OCI-LY3 (cell line): ENCODE measurements around the gene DSTN.

ENCODE experiments used
- H2AFZ ChIP-seq: fragments of 200-600, 300-600 bp; shearing (Covaris generic); 2 replicates; pipeline ENCODE4 v1.6.0; 2014; ENCODE audit warnings: antibody characterized with exemption, low read depth, low read length
- H3K27ac ChIP-seq: fragments of 200-600, 300-600 bp; sonication (generic); 2 replicates; pipeline ENCODE4 v1.5.1; 2014; ENCODE audit warnings: mild to moderate bottlenecking, low read length, moderate library complexity, mixed read lengths
- H3K27me3 ChIP-seq: fragments of 200-600, 300-600 bp; sonication (generic); 2 replicates; pipeline ENCODE4 v1.6.1; 2014; ENCODE audit warnings: low read depth, low read length, mixed read lengths
- H3K36me3 ChIP-seq: fragments of 200-600, 300-600 bp; sonication (generic); replicated peaks from 2 replicates; pipeline ENCODE3; 2014; ENCODE audit warnings: low read depth, low read length, mixed read lengths
- H3K4me1 ChIP-seq: fragments of 300-600, 200-600 bp; sonication (generic); 2 replicates; pipeline ENCODE4 v1.6.1; 2014; ENCODE audit warnings: low read length, mixed read lengths
- H3K4me2 ChIP-seq: fragments of 200-600, 300-600 bp; sonication (generic); 2 replicates; pipeline ENCODE4 v1.6.1; 2014; ENCODE audit warnings: low read length, mixed read lengths
- H3K4me3 ChIP-seq: fragments of 300-600, 200-600 bp; sonication (generic); 2 replicates; pipeline ENCODE4 v1.5.1; 2014; ENCODE audit warnings: antibody characterized with exemption, mild to moderate bottlenecking, low read length, moderate library complexity
- H3K79me2 ChIP-seq: fragments of 300-600, 200-600 bp; shearing (Covaris generic); 2 replicates; pipeline ENCODE4 v1.6.1; 2014; ENCODE audit warnings: mild to moderate bottlenecking, low read length, mixed read lengths
- H3K9ac ChIP-seq: fragments of 300-600, 200-600 bp; shearing (Covaris generic); 2 replicates; pipeline ENCODE4 v1.6.0; 2014; ENCODE audit warnings: mild to moderate bottlenecking, low read length, moderate library complexity
- H3K9me3 ChIP-seq: fragments of 200-600, 300-600 bp; shearing (Covaris generic); 2 replicates; pipeline ENCODE4 v1.6.1; 2014; ENCODE audit warnings: low read length, mixed read lengths; ENCODE audit not compliant: insufficient read depth
- H4K20me1 ChIP-seq: fragments of 200-600, 300-600 bp; sonication (generic); 2 replicates; pipeline ENCODE4 v1.6.1; 2016; ENCODE audit warnings: low read length, mixed read lengths; ENCODE audit not compliant: insufficient read depth
- EZH2phosphoT487 ChIP-seq: fragments of 200-600 bp; shearing (Covaris generic); IDR thresholded peaks from 2 replicates; pipeline ENCODE4 v1.6.1; 2018; ENCODE audit warnings: antibody characterized with exemption, mixed run types, low read depth
- TF ChIP-seq, protein P1 (sequence below): fragments of 200-600, 300-600 bp; sonication (generic); IDR thresholded peaks from 2 replicates; pipeline ENCODE4 v1.5.1; 2014; ENCODE audit warnings: antibody characterized with exemption, low read length, low read depth

DSTN gene

DNA sequence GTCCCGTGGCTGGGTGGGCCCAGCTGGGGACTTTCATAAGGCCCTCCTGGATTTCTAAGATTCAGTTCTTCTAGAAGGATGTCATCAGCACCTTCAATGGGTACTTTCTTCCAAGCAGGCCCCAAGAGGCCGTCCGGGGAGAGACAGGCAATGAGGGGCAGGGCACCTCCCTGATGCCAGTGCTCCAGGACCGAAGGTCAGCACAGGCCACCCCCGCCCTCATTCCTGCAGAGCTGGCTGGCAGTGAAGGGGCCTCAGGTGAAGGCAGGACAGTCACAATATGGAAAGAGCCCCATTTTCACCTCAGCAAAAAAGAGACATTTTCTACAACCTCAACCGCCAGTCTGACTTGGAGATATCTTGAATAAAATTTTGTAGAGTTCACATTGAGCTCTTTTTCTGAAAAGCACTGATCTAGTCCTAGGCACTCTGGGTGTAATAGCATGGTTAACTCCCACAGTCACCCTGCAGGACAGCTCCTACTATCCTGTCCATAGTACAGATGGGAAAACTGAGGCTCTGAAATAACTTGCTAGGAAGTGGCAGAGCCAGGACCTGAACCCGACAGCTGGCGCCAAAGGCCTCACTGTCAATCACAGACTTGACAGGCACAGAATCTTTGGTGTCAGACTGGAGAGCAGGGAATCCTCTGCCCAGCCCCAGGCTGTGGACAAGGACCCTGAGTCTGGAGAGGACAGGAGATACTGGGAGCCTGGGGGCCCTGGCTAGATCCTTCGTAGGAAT, 61.9 kb downstream of the DSTN start:
- no peak overlapping the region for H3K4me3 ChIP-seq
- no peak overlapping the region for H2AFZ ChIP-seq
- no peak overlapping the region for H3K27ac ChIP-seq
- peak overlapping the region; percentile 59; the same call in 1 of the 2 replicates for H3K4me2 ChIP-seq
- H3K79me2 ChIP-seq, result no peaks in the 10 kb centered on the region
- H3K9ac ChIP-seq, result no peak overlapping the region
- H4K20me1 ChIP-seq, result peaks cover 12% of the 10 kb centered on the region; the same call in 1 of the 2 replicates
- no peaks in the 10 kb centered on the region for H3K27me3 ChIP-seq
- H3K4me1 ChIP-seq, result peaks cover 28% of the 10 kb centered on the region
- no peaks in the 10 kb centered on the region for H3K9me3 ChIP-seq
- H3K36me3 ChIP-seq, result peaks cover 6% of the 10 kb centered on the region
- TF ChIP-seq EZH2phosphoT487, result no peak
- TF ChIP-seq, protein P1, sequence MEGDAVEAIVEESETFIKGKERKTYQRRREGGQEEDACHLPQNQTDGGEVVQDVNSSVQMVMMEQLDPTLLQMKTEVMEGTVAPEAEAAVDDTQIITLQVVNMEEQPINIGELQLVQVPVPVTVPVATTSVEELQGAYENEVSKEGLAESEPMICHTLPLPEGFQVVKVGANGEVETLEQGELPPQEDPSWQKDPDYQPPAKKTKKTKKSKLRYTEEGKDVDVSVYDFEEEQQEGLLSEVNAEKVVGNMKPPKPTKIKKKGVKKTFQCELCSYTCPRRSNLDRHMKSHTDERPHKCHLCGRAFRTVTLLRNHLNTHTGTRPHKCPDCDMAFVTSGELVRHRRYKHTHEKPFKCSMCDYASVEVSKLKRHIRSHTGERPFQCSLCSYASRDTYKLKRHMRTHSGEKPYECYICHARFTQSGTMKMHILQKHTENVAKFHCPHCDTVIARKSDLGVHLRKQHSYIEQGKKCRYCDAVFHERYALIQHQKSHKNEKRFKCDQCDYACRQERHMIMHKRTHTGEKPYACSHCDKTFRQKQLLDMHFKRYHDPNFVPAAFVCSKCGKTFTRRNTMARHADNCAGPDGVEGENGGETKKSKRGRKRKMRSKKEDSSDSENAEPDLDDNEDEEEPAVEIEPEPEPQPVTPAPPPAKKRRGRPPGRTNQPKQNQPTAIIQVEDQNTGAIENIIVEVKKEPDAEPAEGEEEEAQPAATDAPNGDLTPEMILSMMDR, result no peak

DNA sequence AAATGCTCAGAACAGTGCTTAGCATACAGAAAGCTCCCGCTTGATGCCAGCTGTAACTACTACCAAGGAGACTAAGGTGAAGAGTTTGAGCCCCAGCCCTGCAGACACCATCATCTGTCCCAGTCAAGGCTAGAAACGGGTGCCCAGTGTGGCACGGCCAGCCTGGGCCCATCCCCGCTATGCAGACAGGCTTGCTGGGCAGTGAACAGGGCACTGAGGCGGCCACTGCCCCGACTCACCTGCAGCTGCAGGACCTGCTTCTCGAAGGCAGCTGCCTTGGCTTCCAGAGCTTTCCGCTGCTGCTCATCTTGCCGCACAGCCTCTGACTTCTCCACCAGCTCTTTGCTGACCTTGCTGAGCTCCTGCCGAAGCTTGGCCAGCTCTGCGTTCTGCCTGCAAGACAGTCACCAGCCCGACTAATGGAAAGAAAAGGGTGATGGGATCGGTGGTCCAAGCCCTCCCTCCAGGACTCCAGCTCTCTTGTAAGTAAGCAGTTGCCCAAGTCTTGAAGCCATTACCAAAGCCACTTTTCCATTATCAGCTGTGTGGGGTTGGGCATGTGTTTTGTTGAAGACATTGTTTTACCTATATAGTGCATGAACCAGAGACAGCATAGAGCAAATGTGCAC, 63.5 kb downstream of the DSTN start:
- H3K4me2 ChIP-seq, result no peak overlapping the region
- no peaks in the 10 kb centered on the region for H3K9me3 ChIP-seq
- H3K36me3 ChIP-seq, result peaks cover 6% of the 10 kb centered on the region
- no peaks in the 10 kb centered on the region for H3K27me3 ChIP-seq
- no peak overlapping the region for H3K4me3 ChIP-seq
- no peak overlapping the region for H3K27ac ChIP-seq
- peaks cover 28% of the 10 kb centered on the region for H3K4me1 ChIP-seq
- no peak overlapping the region for H3K9ac ChIP-seq
- no peak overlapping the region for H2AFZ ChIP-seq
- TF ChIP-seq EZH2phosphoT487, result no peak
- TF ChIP-seq, protein P1, result no peak
- no peaks in the 10 kb centered on the region for H3K79me2 ChIP-seq
- peaks cover 8% of the 10 kb centered on the region; the same call in 1 of the 2 replicates for H4K20me1 ChIP-seq

DNA sequence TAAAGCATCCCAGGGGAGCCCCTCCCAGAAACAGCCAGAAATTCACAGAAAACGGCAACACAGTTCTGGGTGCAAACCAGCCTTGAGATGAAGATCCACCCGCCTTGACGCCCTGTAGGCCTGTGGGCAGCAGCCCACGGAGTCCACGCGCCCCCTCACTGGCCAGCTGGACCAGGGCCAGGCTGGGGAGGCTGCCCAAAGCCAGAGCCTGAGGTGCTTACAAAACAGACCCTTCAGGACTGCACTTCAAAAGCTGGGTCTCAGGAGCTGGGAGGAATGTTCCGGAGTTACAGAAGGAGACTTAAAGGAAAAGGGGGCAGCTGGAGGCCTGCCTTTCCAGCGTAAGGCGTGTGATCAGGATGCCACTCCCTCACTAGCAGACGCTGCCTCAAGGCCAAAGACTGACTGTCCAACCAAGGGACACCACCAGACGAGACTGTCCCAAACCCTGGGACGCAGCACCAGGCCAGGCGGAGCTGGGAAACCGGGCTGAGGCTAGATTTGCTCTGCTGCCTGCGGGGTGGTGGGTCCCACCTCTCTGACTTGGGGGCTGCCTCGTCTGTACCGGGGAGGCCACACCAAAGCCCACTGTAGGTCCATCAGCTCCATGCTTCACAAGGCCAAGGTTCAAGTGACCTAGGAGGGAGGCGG, 64.1 kb downstream of the DSTN start:
- no peak overlapping the region for H3K4me3 ChIP-seq
- H3K4me2 ChIP-seq, result no peak overlapping the region
- peaks cover 6% of the 10 kb centered on the region for H3K36me3 ChIP-seq
- no peak overlapping the region for H2AFZ ChIP-seq
- TF ChIP-seq, protein P1, result no peak
- no peak for TF ChIP-seq EZH2phosphoT487
- peaks cover 8% of the 10 kb centered on the region; the same call in 1 of the 2 replicates for H4K20me1 ChIP-seq
- no peaks in the 10 kb centered on the region for H3K79me2 ChIP-seq
- no peak overlapping the region for H3K9ac ChIP-seq
- no peaks in the 10 kb centered on the region for H3K27me3 ChIP-seq
- no peak overlapping the region for H3K27ac ChIP-seq
- no peaks in the 10 kb centered on the region for H3K9me3 ChIP-seq
- peaks cover 28% of the 10 kb centered on the region for H3K4me1 ChIP-seq

DNA sequence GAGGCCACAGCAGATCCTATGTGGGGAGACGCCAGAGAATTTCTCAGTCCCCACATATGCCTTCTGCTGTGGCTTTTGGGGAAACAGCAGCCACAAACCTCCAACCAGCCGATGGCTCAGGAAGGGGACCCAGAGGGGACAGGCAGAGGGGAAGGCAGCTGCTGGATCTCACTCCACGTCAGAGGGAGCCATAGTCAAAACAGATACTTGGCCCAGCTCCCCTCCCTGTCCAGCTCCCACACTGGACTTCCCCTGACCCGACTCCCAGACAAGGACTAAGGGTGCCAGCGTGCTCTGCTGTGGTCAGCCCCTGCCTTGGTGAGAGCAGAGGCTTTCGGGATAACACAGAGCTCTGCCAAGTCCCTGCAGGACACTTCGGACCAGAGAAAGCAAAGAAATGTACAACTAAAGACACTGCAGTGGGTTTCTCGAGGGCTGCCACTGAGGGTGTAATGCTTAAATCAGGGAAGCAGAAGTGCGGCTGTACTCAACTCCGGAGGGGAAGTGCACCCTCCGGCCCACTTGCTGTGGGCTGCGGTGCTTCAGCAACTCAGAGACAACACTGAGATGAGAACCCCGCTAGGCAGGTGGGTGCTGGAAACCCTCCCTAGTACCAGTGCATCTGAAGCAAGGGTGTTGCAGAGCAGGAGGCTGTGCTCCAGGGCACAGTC, 64.9 kb downstream of the DSTN start:
- Histone ChIP-seq H3K9ac (no peak overlapping the region), H2AFZ (no peak overlapping the region), H3K4me3 (no peak overlapping the region; the same call in 1 of the 2 replicates), H3K9me3 (no peaks in the 10 kb centered on the region), H3K27ac (no peak overlapping the region), H3K4me2 (peak overlapping the region; percentile 57), H4K20me1 (peaks cover 8% of the 10 kb centered on the region; the same call in 1 of the 2 replicates), H3K79me2 (no peaks in the 10 kb centered on the region), H3K4me1 (peaks cover 28% of the 10 kb centered on the region), H3K36me3 (peaks cover 6% of the 10 kb centered on the region), H3K27me3 (no peaks in the 10 kb centered on the region)
- TF ChIP-seq, protein P1, result no peak
- TF ChIP-seq EZH2phosphoT487, result no peak
